ENCODE measurements around the gene DCLRE1C.
"Not testable (repeated sequence)": the region's sequence is repeated elsewhere in the genome, so short reads cannot be mapped to it uniquely, and the experiment has no call there.

The DCLRE1C gene

DNA sequence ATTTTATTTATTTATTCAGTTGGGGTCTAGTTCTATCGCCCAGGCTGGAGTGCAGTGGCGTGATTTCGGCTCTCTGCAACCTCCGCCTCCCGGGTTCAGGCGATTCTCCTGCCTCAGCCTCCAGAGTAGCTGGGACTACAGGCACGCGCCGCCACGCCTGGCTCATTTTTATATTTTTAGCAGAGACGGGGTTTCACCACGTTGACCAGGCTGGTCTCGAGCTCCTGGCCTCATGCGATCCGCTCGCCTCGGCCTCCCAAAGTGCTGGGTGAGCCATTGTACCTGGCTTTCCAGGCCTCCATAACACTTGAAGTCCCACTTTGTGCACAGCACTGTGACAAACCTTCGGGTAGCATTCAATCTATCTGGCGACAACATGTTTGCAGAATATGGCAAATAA, 1.0 kb upstream of the DCLRE1C start:
- H3K4me1 Mint-ChIP-seq, result peaks cover 57% of the 10 kb centered on the region
- peak overlapping the region; percentile 96 for H3K27ac Mint-ChIP-seq
- H3K9me3 Mint-ChIP-seq, result no peaks in the 10 kb centered on the region
- peak overlapping the region; percentile 88 for H3K4me3 Mint-ChIP-seq
- no peaks in the 10 kb centered on the region for H3K27me3 Mint-ChIP-seq
- H3K36me3 Mint-ChIP-seq, result peaks cover 2% of the 10 kb centered on the region

DNA sequence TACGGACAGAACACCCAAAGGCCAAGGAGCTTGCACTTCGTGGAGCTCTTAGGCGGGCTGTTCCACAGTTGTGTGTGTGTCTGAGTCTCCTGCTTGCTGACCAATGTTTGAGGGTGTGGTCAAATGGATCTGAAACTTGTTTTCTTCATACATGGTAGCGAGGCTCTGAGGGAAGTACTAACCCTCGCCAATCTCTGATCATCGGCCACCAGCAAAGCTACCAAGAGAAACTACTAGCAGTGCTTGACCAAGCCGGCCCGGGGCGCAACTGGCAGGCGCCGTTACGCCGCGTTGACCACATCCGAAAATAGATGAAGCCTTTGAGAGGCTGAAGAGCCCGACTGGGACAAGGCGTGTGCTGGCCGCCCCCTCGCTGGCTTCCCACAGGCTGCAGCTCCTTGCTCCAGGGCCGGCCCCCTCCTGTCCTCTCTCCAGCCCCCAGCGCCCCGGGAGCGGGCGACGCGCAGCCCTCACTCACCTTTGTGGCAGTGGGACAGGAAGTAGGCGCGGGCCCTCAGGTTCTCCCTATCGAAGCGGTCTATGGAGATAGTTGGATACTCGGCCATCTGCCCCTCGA, 384 bp downstream of the DCLRE1C start:
- no peaks in the 10 kb centered on the region for H3K27me3 Mint-ChIP-seq
- H3K27ac Mint-ChIP-seq, result peak overlapping the region; percentile 96
- peak overlapping the region; percentile 88 for H3K4me3 Mint-ChIP-seq
- H3K36me3 Mint-ChIP-seq, result peaks cover 5% of the 10 kb centered on the region
- H3K4me1 Mint-ChIP-seq, result peaks cover 58% of the 10 kb centered on the region
- no peaks in the 10 kb centered on the region for H3K9me3 Mint-ChIP-seq

DNA sequence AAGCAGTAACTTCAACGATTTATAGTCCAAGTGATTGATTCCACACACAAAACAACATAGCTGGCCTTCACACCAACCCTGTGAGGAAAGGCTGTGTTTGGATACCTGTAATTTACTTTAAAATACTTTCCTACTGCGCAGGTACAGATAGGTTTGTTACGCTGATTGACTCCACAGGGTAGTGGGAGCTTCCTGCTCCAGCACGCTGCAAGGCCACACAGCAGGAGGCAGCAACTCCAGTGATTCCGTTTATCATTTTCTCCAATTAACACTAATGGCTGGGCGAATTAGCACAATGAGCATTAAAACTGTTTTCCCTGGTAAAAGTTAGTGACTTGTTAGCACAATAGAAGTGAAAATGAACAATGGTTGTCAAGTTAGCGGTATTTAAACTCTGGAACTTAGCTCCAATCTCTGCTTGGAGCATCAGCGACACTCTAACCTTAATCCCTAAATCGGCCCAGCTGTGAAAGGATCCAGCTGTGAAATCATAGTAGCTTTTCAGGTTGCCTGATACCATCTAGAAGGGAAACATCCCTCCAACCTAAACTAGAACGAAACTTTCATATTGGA, 959 bp downstream of the DCLRE1C start:
- Mint-ChIP-seq H3K4me1 (peaks cover 56% of the 10 kb centered on the region), H3K4me3 (peak overlapping the region; percentile 88), H3K9me3 (no peaks in the 10 kb centered on the region), H3K36me3 (peaks cover 5% of the 10 kb centered on the region), H3K27ac (peak overlapping the region; percentile 96), H3K27me3 (no peaks in the 10 kb centered on the region)

DNA sequence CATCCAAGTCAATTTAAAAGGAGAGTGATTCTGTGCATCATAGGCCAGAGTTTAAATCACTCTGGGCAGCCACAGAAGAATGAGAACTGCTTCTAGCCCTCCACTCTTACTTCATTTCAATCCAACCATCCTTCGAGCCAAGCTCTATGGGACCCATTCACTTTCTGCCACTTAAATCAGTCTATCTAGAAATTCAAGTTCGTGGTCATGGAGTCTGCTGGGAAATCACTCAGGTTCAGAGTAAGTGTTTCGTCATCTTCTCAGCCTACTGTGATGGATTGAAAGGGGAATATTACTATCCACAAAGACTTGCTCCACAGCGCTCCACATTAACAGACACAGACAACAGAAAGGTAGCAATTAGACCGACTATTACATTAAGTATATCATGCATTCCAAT, 4.6 kb downstream of the DCLRE1C start:
- Mint-ChIP-seq H3K27me3 (no peaks in the 10 kb centered on the region), H3K9me3 (no peaks in the 10 kb centered on the region), H3K4me1 (peaks cover 36% of the 10 kb centered on the region), H3K27ac (peak overlapping the region; percentile 9), H3K4me3 (no peak overlapping the region), H3K36me3 (peaks cover 10% of the 10 kb centered on the region)

DNA sequence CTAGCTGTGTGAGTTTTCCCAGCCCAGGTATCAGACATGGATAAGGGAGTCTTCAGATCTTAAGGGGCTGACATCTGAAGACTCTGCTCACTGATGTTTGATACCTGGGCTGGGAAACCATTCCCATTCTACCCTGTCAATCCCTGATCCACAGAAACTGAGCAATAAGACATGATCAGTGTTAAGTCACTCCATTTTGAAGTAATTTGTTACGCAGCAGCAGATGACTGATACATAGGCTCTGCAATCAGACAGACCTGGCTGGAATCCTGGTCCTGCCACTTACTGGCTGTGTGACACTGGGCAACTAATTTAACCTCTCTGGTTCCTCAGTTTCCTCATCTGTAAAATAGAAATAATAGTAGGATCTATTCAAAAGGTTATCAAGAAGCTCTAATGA, 6.6 kb downstream of the DCLRE1C start:
- H3K4me1 Mint-ChIP-seq, result peaks cover 36% of the 10 kb centered on the region
- H3K27me3 Mint-ChIP-seq, result no peaks in the 10 kb centered on the region
- no peak overlapping the region for H3K27ac Mint-ChIP-seq
- peaks cover 12% of the 10 kb centered on the region for H3K36me3 Mint-ChIP-seq
- H3K4me3 Mint-ChIP-seq, result no peak overlapping the region
- no peaks in the 10 kb centered on the region for H3K9me3 Mint-ChIP-seq

DNA sequence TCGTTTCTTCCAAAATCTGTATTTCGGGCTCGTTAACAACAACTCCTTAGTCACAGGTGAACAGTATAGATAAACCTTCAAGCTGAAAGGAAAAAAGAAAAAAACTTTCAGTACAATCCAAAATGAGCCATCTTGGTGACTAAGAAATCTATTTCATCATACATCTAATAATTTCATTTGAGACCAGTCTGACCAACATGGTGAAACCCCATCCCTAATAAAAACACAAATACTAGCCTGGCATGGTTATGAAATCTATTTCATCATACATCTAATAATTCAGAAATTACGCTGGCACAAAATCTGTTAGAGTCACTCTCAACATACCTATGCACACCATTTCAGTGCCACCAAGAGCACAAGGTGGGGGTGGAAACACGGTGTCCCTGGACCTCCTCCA, 8.8 kb downstream of the DCLRE1C start:
- Mint-ChIP-seq H3K27me3 (no peaks in the 10 kb centered on the region), H3K9me3 (no peaks in the 10 kb centered on the region), H3K36me3 (peaks cover 10% of the 10 kb centered on the region), H3K27ac (no peak overlapping the region), H3K4me3 (no peak overlapping the region), H3K4me1 (peaks cover 24% of the 10 kb centered on the region)

DNA sequence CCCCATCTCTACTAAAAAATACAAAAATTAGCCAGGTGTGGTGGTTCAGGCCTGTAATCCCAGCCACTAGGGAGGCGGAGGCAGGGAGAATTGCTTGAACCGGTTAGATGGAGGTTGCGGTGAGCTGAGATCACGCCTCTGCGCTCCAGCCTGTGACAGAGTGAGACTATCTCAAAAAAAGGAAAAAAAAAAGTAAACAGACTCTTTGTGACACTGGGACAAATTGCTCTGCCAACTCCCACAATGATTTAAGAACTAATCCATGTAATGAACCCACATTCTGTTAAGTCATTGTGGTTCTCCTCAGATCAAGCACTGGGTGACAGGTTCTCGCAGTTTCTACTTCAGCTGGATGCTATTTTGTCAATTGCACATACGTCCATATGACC, 11.0 kb downstream of the DCLRE1C start:
- H3K9me3 Mint-ChIP-seq, H3K4me3 Mint-ChIP-seq, H3K27ac Mint-ChIP-seq, H3K27me3 Mint-ChIP-seq, H3K36me3 Mint-ChIP-seq: not testable (repeated sequence)
- H3K4me1 Mint-ChIP-seq, result peaks cover 17% of the 10 kb centered on the region

DNA sequence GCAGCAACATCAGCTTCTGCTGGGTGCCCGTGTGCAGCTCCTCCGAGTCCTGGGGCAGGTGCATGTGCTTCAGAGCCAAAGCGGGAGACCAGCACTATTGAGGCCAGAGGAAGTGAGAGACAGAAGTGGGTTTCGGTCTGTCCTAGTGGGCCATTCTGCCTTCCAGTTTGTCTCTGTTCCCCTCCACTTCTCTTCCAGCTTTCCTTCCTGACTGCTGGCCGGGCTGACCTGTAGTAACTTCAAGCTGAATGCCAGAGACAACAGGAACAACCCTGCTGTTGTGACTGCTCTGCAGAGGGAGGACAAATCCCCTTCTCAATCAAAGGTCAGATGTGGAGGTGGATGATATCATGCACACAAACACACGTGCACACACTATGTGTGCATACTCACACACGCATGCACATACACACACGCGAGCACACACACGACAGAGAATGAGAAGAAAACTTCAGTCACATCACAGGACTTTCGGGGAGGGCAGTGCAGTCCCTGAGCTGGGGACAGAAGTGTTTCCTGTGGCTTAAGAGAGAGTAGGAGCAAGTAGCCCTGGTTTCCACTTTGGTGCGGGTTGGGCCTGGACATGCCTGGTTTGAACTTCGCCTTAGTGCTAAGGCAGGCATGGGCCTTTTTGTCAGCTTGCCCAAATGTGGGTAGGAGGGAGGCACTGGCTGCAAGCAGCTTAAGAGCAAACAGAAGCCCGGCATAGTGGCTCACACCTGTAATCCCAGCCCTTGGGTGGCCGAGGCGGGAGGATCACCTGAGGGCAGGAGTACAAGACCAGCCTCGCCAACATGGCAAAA, 11.5 kb downstream of the DCLRE1C start:
- not testable (repeated sequence) for H3K27ac Mint-ChIP-seq, H3K36me3 Mint-ChIP-seq
- peaks cover 17% of the 10 kb centered on the region for H3K4me1 Mint-ChIP-seq

DNA sequence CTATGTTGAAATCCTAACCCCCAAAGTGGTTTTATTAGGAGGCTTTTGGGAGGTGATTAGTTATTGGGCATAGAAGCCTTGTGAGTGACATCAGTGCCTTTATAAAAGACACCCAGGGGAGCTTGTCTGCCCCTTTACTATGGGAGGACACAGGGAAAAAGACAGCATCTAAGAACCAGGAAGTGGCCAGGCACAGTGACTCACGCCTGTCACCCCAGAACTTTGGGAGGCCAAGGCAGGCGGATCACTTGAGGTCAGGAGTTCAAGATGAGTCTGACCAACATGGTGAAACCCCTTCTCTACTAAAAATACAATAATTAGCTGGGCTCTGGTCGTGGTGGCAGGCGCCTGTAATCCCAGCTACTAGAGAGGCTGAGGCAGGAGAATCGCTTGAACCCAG, 14.9 kb downstream of the DCLRE1C start:
- not testable (repeated sequence) for H3K27me3 Mint-ChIP-seq, H3K9me3 Mint-ChIP-seq, H3K4me3 Mint-ChIP-seq, H3K27ac Mint-ChIP-seq
- Mint-ChIP-seq H3K4me1 (peaks cover 16% of the 10 kb centered on the region), H3K36me3 (peaks cover 12% of the 10 kb centered on the region)

More for the DNA sequence above, 11.5 kb downstream of the DCLRE1C start:
- H3K27me3 Mint-ChIP-seq, H3K9me3 Mint-ChIP-seq, H3K4me3 Mint-ChIP-seq: not testable (repeated sequence)

DNA sequence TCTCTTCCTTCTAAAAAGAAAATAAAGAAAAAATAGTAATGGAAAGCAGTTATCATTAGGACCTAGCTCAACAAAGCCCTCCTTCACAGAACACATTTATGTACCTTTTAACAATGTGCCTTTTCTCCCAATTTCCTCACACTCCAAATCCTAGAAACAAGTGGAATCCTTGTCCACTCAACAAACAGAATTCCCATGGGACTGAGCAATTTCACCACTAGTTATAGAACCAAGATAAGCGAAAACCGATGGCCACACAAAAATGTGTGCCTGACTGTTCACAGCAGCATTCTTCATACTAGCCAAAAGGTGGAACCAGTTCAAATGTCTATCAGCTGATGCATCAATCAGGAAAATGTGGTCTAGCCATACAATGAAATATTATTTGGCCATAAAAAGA, 17.3 kb downstream of the DCLRE1C start:
- Mint-ChIP-seq H3K27me3 (no peaks in the 10 kb centered on the region), H3K36me3 (peaks cover 18% of the 10 kb centered on the region)

DNA sequence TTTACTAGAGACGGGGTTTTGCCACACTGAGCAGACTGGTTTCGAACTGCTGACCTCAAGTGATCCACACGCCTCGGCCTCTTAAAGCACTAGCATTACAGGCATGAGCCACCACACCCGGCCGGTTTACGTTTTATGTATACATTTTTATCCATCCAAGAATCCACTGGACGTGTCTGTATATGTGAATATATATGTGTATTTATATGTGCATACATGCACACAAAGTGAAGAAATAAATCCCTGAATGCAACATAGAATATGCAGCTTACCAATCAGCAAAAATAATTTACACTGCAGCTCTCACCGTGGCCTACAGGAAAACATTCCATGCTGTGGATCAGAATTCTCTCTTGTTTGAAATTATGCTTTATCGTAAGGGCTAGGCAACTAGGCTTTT, 23.3 kb downstream of the DCLRE1C start:
- Mint-ChIP-seq H3K36me3 (peaks cover 26% of the 10 kb centered on the region), H3K27ac (no peak overlapping the region), H3K9me3 (no peaks in the 10 kb centered on the region), H3K27me3 (no peaks in the 10 kb centered on the region), H3K4me1 (no peaks in the 10 kb centered on the region), H3K4me3 (no peak overlapping the region)

More for the DNA sequence above, 17.3 kb downstream of the DCLRE1C start:
- no peak overlapping the region for H3K4me3 Mint-ChIP-seq
- no peak overlapping the region for H3K27ac Mint-ChIP-seq
- no peaks in the 10 kb centered on the region for H3K4me1 Mint-ChIP-seq
- no peaks in the 10 kb centered on the region for H3K9me3 Mint-ChIP-seq

DNA sequence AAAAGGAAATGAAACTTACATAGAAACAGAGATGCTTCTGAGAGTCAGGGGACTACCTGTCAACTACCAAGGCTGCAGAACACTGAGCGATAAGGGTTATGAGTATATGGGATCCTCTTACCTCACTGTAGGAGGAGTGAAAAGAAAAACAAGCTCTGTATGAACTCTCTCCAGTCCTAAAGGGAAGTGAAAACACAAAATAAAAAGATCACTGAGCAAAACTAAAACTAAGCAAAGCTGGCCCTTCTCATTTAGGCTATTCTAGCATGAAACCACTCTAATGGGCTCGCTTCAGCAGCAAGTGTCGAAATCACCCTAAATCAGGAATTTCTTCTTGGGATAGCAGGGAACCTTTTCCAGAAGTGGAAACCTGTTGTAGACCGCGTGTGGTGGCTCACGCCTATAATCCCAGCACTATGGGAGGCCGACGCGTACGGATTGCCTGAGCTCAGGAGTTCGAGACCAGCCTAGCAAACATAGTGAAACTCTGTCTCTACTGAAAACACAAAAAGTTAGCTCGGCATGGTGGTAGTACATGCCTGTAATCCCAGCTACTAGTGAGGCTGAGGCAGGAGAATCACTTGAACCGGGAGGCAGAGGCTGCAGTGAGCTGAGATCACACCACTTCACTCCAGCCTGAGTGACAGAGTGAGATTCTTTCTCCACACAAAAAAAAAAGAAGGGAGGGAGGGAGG, 27.0 kb downstream of the DCLRE1C start:
- H3K27ac Mint-ChIP-seq, result no peak overlapping the region
- H3K9me3 Mint-ChIP-seq, result no peaks in the 10 kb centered on the region

DNA sequence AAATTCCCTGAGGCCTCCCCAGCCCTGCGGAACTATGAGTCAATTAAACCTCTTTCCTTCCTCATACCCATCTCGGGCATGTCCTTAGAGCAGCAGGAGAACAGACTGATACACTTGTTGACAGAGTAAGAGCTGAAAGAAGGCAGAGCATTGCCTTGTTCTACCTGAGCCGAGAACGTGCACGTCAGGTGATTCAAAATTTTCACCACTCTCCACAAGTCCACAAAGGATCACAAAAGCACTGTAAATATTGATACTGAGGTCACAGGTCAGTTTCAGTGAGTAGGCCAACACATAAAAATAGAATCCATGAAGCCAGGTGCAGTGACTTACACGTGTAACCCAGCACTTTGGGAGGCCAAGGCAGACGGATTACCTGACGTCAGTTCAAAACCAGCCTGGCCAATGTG, 27.8 kb downstream of the DCLRE1C start:
- no peaks in the 10 kb centered on the region for H3K4me1 Mint-ChIP-seq
- no peaks in the 10 kb centered on the region for H3K27me3 Mint-ChIP-seq
- H3K27ac Mint-ChIP-seq, result no peak overlapping the region
- H3K9me3 Mint-ChIP-seq, result no peaks in the 10 kb centered on the region
- no peak overlapping the region for H3K4me3 Mint-ChIP-seq
- peaks cover 27% of the 10 kb centered on the region for H3K36me3 Mint-ChIP-seq

More for the DNA sequence above, 27.0 kb downstream of the DCLRE1C start:
- Mint-ChIP-seq H3K27me3 (no peaks in the 10 kb centered on the region), H3K36me3 (peaks cover 21% of the 10 kb centered on the region), H3K4me3 (no peak overlapping the region), H3K4me1 (no peaks in the 10 kb centered on the region)

DNA sequence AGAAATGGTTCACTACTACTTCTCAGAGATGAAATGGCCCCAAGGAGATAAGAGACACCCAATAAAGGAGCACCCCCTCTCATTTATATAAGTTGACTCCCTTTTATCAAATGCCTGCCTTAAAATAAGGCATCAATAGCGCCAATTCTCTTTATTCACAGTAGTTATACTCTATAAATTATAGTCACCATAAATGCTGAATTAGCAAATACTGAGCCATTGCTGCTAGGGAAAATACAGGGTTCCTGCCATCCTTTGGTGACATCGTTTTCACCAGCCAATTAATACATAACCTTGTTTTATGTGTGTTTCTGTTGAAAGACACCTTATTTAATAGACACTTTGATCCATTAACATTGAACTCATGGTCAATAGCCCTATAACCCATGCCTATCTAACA, 28.6 kb downstream of the DCLRE1C start:
- H3K4me1 Mint-ChIP-seq, result no peaks in the 10 kb centered on the region
- peaks cover 29% of the 10 kb centered on the region for H3K36me3 Mint-ChIP-seq
- no peak overlapping the region for H3K27ac Mint-ChIP-seq
- H3K4me3 Mint-ChIP-seq, result no peak overlapping the region
- H3K27me3 Mint-ChIP-seq, result no peaks in the 10 kb centered on the region
- H3K9me3 Mint-ChIP-seq, result no peaks in the 10 kb centered on the region

DNA sequence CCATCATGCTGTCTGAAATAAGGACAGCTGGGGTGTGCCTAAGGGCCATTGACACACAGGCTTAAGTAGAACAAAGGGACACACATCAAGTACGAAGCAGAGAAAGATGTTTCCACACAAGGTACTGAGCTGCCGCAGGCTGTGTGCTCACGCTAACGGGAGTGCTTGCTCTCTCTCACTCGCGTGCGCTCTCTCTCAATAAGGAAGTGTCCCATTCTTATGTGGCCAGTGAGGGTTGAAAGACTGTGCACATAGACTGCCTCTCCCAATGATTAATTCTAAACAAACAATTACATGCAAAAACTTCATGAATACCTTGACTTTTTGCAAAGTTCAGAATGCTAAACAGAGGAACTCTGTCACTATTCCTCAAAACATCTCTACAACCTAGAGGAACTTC, 29.9 kb downstream of the DCLRE1C start:
- Mint-ChIP-seq H3K27me3 (no peaks in the 10 kb centered on the region), H3K9me3 (no peaks in the 10 kb centered on the region), H3K27ac (no peak overlapping the region), H3K4me1 (no peaks in the 10 kb centered on the region), H3K4me3 (no peak overlapping the region), H3K36me3 (peaks cover 42% of the 10 kb centered on the region)

DNA sequence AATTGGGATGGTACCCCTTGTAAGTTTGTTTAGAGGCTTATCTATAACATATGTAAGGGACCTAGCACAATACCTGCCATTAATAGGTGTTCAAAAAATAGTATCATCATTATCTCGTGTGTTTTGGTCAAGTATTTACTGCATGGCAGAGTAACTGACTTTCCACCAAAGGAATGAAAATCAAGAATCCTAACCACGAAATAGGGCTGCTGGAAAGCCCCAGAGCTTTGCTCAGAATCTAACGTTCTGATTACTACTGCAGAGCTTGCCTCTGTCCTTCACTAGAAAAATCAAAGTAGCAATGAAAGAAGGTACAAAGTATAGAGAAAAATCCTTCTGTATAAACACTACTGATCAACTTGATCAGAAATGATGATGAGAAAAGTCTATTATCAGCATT, 34.9 kb downstream of the DCLRE1C start:
- H3K4me1 Mint-ChIP-seq, result peaks cover 14% of the 10 kb centered on the region
- no peak overlapping the region for H3K27ac Mint-ChIP-seq
- H3K4me3 Mint-ChIP-seq, result no peak overlapping the region
- peaks cover 60% of the 10 kb centered on the region for H3K36me3 Mint-ChIP-seq
- peaks cover 4% of the 10 kb centered on the region for H3K9me3 Mint-ChIP-seq
- no peaks in the 10 kb centered on the region for H3K27me3 Mint-ChIP-seq

Data from activated naive CD4-positive, alpha-beta T cell treated with anti-CD3 and anti-CD28 coated beads, Interleukin-2, amount 50 U/mL, for 24 hours (primary cell).